ENCODE measurements around the gene DNAAF3.
"Not testable (repeated sequence)": the region's sequence is repeated elsewhere in the genome, so short reads cannot be mapped to it uniquely, and the experiment has no call there.

DNAAF3 gene

GRCh38 chr19:55166530-55167268 is at the start of gene DNAAF3:
Gene DNAAF3, minus strand, starts transcription at chr19:55166613. Its CDS starts 200 bp downstream, at chr19:55166413.
- DNase-seq = peak; percentile 92

- no peak for DNase-seq
These were observed 47.1 kb upstream of the DNAAF3 start for GRCh38 chr19:55213547-55213946.

- DNase-seq = no peak
These were observed 46.0 kb upstream of the DNAAF3 start for GRCh38 chr19:55212447-55212846.

- no peak for DNase-seq
These were observed 43.5 kb upstream of the DNAAF3 start for GRCh38 chr19:55209693-55210472.

- DNase-seq = no peak
These were observed 42.7 kb upstream of the DNAAF3 start, which contains the start of gene PTPRH for GRCh38 chr19:55208880-55209692. Gene PTPRH, minus strand, starts transcription at chr19:55209501. Its CDS starts 68 bp downstream, at chr19:55209433.

GRCh38 chr19:55206664-55207500 is 40.5 kb upstream of the DNAAF3 start:
- peak; percentile 71 for DNase-seq

GRCh38 chr19:55202199-55202598 is 35.8 kb upstream of the DNAAF3 start:
- DNase-seq = not testable (repeated sequence)

- no peak for DNase-seq
These were observed 33.3 kb upstream of the DNAAF3 start for GRCh38 chr19:55199620-55200204.

GRCh38 chr19:55198651-55199050 is 32.2 kb upstream of the DNAAF3 start:
- no peak for DNase-seq

GRCh38 chr19:55197528-55197927 is 31.1 kb upstream of the DNAAF3 start:
- no peak for DNase-seq

- no peak for DNase-seq
These were observed 30.4 kb upstream of the DNAAF3 start for GRCh38 chr19:55196803-55197202.

- no peak for DNase-seq
These were observed 27.1 kb upstream of the DNAAF3 start for GRCh38 chr19:55193481-55193880.

GRCh38 chr19:55189403-55189835 is 23.0 kb upstream of the DNAAF3 start:
- DNase-seq = no peak

- no peak for DNase-seq
These were observed 22.2 kb upstream of the DNAAF3 start for GRCh38 chr19:55188625-55189024.

- no peak for DNase-seq
These were observed 19.7 kb upstream of the DNAAF3 start for GRCh38 chr19:55186080-55186479.

- no peak for DNase-seq
These were observed 15.3 kb upstream of the DNAAF3 start for GRCh38 chr19:55181740-55182139.

- no peak for DNase-seq
These were observed 13.4 kb upstream of the DNAAF3 start, which contains the start of gene SYT5 for GRCh38 chr19:55179606-55180484. Gene SYT5, minus strand, starts transcription at chr19:55180289. Its CDS starts 1,248 bp downstream, at chr19:55179041.

- peak; percentile 79 for DNase-seq
These were observed 12.6 kb upstream of the DNAAF3 start for GRCh38 chr19:55178781-55179599.

GRCh38 chr19:55176076-55176475 is 9.7 kb upstream of the DNAAF3 start:
- DNase-seq = no peak
